AG04449 (cell line): ENCODE results near the gene GNAL.

ENCODE experiments used
- CTCF ChIA-PET: fragments of 350-600 bp; formaldehyde crosslinking; extraction: SDS; loops from one replicate; lab custom pipeline; 2021; ENCODE audit warnings: antibody characterized with exemption; lab: Yijun Ruan, JAX
- POLR2A ChIA-PET: fragments of 400-600, 350-600 bp; formaldehyde crosslinking; extraction: SDS; loops from one replicate; lab custom pipeline; 2020; ENCODE audit warnings: antibody characterized with exemption, inconsistent platforms; lab: Yijun Ruan, JAX
- DNase-seq: peaks from one replicate; pipeline ENCODE4 v3.0.0-alpha.2; 2010; ENCODE audit warnings: low read depth, low spot score
- H3K4me3 ChIP-seq: 2 replicates; pipeline ENCODE4 v1.5.1; 2011; ENCODE audit warnings: low read depth, mild to moderate bottlenecking, control low read depth, low read length
- TF ChIP-seq, protein P1 (sequence below): IDR thresholded peaks from one replicate; pipeline ENCODE4 v1.5.1; 2011; ENCODE audit warnings: mild to moderate bottlenecking, moderate library complexity, low read length, control low read depth, inconsistent platforms; ENCODE audit not compliant: insufficient read depth; ENCODE audit errors: missing control alignments

Gene GNAL

DNA sequence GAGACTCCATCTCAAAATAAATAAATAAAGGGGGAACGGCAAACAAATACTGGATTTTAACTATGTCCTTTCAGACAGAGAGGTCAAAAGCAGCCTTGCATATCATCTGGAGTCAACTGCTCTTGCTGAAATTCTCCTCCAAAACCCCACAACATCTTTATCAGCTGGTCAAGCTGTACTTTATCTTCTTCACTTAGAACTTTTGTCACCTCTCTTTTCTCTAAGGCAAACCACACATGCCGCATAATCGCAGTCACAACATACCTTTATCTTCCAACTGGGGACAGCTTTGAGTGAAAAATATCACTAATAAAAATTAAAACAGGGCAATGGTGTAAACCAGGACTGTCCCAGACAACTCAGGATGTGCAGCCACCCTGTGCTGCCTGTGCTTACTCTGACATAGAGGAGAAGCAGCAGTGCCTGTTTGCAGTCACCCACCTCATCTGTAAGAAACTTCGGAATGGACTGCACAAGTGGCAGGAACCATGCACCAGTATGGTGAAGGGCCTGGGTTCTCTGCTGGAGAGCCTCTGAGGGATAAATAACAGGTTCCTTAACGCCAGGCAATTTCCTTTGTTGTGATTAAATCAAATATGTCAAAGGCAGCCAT is 212.9 kb downstream of the GNAL start:
- no peak for DNase-seq
- ChIA-PET CTCF (interaction anchor here (2.7 kb wide), 1 partner anchor 93 kb away, joined by 5 read pairs; no protein-coding TSS in a partner anchor), POLR2A (no interaction called here)
- TF ChIP-seq, protein P1, sequence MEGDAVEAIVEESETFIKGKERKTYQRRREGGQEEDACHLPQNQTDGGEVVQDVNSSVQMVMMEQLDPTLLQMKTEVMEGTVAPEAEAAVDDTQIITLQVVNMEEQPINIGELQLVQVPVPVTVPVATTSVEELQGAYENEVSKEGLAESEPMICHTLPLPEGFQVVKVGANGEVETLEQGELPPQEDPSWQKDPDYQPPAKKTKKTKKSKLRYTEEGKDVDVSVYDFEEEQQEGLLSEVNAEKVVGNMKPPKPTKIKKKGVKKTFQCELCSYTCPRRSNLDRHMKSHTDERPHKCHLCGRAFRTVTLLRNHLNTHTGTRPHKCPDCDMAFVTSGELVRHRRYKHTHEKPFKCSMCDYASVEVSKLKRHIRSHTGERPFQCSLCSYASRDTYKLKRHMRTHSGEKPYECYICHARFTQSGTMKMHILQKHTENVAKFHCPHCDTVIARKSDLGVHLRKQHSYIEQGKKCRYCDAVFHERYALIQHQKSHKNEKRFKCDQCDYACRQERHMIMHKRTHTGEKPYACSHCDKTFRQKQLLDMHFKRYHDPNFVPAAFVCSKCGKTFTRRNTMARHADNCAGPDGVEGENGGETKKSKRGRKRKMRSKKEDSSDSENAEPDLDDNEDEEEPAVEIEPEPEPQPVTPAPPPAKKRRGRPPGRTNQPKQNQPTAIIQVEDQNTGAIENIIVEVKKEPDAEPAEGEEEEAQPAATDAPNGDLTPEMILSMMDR = no peak
- no peak overlapping the region for H3K4me3 ChIP-seq

DNA sequence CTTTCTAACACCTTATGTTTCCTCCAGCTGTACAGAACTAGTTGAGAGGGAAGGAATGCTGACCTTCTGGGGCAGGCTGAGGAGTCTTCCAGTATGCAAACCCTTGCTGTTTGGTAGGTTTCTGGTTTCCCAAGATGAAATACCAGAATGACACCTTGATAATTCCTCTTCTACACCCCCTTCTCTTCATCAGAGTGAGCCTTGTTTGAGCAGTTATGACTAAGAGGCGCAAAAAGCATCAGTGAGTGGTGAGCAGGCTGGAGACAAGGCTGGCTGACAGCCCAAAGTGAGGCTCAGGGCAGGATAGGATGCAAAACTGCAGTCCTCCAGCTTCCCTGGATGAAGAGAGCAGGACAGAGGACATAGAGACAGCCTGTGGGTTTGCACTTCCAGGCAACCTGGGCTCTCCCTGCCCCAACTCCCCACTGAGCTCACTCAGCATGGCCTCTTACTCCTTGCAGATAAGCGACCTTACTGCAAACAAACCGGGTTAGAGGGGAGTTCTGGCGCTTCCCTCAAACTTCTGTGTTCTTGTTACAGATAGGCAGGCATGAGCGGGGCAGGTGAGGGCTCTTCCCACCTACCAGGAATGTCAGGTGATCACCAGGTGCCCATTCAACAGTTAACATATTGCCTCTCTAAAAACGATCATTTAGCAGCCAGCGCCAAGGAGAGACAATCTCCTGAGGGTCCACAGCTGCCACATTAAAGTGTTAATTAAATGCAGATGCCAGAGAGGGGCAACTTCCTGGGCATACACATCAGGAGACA is 213.6 kb downstream of the GNAL start:
- TF ChIP-seq, protein P1 = no peak
- no peak for DNase-seq
- CTCF ChIA-PET = interaction anchor here (2.7 kb wide), 1 partner anchor 92 kb away, joined by 5 read pairs; no protein-coding TSS in a partner anchor
- POLR2A ChIA-PET = no interaction called here
- H3K4me3 ChIP-seq = no peak overlapping the region

DNA sequence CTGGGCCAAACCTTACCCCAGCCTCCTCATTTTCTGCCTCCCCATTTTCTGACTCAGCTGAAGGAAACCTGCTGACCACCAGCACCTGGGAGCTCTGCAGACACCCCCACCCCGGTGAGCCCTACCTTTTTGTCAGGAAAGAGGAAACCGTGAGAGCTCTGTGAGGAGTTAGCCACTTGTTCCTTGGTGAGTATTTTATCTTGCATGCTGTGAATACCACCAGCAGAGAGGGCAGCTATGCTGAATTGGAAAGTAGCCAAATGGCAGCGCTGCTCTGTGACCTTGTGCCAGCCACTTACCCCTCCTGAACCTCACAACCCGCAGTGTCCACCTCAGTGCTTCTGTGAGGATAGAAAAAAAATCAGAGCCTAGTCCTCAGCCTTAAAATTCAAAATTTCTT is 216.5 kb downstream of the GNAL start:
- CTCF ChIA-PET = interaction anchor here (1.4 to 2.1 kb wide), 2 partner anchors 32 to 90 kb away, joined by 5 to 10 read pairs; no protein-coding TSS in a partner anchor
- POLR2A ChIA-PET = no interaction called here
- TF ChIP-seq, protein P1 = no peak
- DNase-seq = no peak
- H3K4me3 ChIP-seq = no peak overlapping the region

DNA sequence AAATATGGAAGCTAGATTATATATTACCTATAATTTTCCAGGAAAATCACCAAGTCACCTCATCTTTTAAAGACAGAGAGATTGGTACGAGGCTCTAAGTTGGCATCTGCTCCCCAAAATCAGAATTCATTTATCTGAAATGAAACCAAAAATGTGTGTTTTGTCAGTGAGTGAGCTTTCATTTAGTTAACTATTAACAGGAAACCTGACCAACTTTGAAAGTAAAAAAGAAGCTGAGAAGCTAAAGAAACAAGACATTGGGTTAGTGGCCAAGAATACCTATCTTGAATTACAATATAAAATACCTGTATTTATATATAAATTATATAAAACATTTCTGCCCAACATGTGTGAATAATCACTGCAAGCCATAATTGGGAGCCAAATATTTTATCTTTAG is 217.1 kb downstream of the GNAL start:
- no peak overlapping the region for H3K4me3 ChIP-seq
- CTCF ChIA-PET = interaction anchor here (1.4 to 2.1 kb wide), 2 partner anchors 31 to 89 kb away, joined by 5 to 10 read pairs; no protein-coding TSS in a partner anchor
- TF ChIP-seq, protein P1 = no peak
- DNase-seq = no peak
- POLR2A ChIA-PET = no interaction called here

DNA sequence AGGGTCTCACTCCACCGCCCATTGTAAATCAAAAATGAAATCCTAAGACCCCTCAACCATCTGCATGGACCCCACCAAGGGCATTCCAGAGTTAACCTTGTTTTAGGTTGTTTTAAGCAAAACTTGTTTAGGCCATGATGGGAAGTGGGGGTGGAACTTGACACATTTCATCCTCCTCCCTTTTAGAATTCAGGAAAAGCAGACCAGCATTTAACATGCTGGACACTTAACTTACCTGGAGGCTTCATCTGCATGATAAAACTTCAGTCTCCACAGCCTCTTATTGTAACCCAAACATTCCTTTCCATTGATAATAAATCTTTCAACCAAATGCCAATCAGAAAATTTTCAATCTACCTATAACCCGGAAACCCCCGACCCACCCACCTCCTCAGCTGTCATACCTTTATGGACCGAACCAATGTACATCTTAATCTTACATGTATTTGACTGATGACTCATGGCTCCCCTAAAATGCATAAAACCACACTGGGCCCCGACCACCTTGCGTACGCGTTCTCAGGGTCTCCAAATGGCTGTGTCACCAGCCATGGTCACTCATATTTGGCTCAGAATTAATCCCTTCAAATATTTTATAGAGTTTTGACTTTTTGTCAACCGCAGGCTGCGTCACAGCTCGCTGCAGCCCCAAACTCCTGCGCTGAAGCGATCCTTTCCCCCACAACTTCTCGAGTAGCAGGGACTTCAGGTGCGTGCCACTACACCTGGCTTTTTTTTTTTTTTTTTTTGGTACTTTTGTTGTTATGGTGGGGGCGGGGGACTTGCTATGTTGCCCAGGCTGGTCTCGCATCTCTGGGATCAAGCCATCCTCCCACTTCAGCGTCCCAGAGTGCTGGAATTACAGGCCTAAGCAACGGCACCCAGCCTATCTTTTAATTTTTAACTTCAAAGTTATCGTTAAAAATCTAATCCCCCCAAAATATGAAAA is 218.1 kb downstream of the GNAL start:
- DNase-seq = no peak
- TF ChIP-seq, protein P1 = no peak
- H3K4me3 ChIP-seq = peak overlapping the region; percentile 84
- CTCF ChIA-PET = interaction anchor here (1.4 to 3.2 kb wide), 5 partner anchors 31 to 132 kb away, joined by 4 to 10 read pairs (median 4); no protein-coding TSS in a partner anchor
- POLR2A ChIA-PET = no interaction called here
